SK-N-SH (cell line): Measurements from ENCODE around the gene CTCFL.

Experiments used
- JUND ChIP-seq: IDR thresholded peaks from 2 replicates; pipeline ENCODE4 v1.4.0; 2012
- NRF1 ChIP-seq: IDR thresholded peaks from 2 replicates; pipeline ENCODE4 v1.6.1; 2012; ENCODE audit warnings: low read depth, mild to moderate bottlenecking, low read length
- TF ChIP-seq, protein P1 (sequence below): fragments of 200-600 bp; sonication (generic); IDR thresholded peaks from 2 replicates; pipeline ENCODE4 v1.6.1; 2017; ENCODE audit warnings: antibody characterized with exemption, mild to moderate bottlenecking, moderate library complexity

DNA sequence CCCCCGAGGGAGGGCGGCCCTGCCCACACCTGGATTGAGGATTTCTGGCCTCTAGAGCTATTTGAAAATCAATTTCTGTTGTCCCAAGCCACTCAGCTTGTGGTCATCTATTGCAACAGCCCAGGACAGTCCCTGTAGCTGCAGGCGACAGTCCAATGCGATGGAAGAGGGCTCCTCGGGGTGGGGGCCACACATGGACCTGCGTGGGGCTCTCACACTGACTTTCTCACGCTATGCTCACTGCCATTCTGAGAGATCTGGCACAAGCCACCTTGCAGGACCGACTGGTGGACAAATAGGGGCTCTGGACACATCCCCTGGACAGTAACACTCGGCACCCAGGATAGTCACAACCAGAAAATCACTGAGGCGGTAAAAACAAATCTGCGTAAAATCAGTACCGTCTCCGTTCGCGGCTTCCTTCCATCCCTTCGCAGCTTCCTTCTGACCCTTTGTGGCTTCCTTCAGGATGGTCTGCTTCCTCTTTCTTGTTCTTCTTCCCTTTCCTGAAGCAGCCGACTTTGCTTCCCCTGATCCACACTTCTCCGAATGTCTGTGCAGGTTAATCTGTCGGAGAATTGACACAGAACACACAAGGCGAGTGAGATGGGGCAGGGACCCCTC lies 21.8 kb downstream of the CTCFL start:
- TF ChIP-seq JUND (no peak), NRF1 (no peak)
- TF ChIP-seq, protein P1, sequence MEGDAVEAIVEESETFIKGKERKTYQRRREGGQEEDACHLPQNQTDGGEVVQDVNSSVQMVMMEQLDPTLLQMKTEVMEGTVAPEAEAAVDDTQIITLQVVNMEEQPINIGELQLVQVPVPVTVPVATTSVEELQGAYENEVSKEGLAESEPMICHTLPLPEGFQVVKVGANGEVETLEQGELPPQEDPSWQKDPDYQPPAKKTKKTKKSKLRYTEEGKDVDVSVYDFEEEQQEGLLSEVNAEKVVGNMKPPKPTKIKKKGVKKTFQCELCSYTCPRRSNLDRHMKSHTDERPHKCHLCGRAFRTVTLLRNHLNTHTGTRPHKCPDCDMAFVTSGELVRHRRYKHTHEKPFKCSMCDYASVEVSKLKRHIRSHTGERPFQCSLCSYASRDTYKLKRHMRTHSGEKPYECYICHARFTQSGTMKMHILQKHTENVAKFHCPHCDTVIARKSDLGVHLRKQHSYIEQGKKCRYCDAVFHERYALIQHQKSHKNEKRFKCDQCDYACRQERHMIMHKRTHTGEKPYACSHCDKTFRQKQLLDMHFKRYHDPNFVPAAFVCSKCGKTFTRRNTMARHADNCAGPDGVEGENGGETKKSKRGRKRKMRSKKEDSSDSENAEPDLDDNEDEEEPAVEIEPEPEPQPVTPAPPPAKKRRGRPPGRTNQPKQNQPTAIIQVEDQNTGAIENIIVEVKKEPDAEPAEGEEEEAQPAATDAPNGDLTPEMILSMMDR = no peak
